ENCODE data around the gene SDHA. TPM values are rescaled to one million over a fixed set of nuclear protein-coding genes. Genes with fewer than 3 reads are reported as not detected.

The SDHA gene
- total RNA-seq, 1 experiment from 2014 or later = 54.0 TPM

DNA sequence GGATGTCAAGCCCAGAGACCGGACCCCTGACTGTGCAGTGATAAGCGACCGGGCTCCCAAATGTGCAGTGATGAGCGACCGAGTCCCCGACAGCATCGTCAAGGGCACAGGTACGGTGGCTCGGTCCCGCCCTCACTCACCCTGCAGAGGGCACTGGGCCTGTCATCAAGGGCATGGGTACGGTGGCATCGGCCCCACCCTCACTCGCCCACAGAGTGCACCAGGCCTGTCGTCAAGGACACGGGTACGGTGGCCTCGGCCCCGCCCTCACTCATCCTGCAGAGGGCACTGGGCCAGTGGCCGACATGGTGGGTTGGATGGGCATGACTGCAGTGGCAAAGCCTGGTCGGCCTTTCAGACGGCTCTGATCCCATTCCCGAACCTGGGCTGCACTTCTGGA, 36.6 kb upstream of the SDHA start:
- Histone ChIP-seq H3K27me3 (ENCODE audit: low read length) (no peaks in the 10 kb centered on the region), H3K4me1 (ENCODE audit: low read length) (no peaks in the 10 kb centered on the region), H3K4me3 (ENCODE audit: low read length) (no peak overlapping the region), H2AFZ (ENCODE audit: low read length) (no peak overlapping the region), H3K27ac (ENCODE audit: low read length) (no peak overlapping the region), H3K36me3 (ENCODE audit: insufficient read depth, low read length) (no peaks in the 10 kb centered on the region), H4K20me1 (ENCODE audit: insufficient read depth, low read depth, low read length) (no peaks in the 10 kb centered on the region), H3K4me2 (ENCODE audit: low read depth, low read length, poor library complexity, severe bottlenecking) (no peak overlapping the region), H3K9me2 (replicated peaks; ENCODE audit: insufficient read depth, low read length) (no peaks in the 10 kb centered on the region), H3K79me2 (ENCODE audit: low read length) (no peaks in the 10 kb centered on the region), H3K9ac (ENCODE audit: low read length) (no peak overlapping the region), H3K9me3 (ENCODE audit: low read length) (no peaks in the 10 kb centered on the region)
- no peak for DNase-seq

- no peak for DNase-seq
- no peaks in the 10 kb centered on the region for H3K9me3 ChIP-seq (ENCODE audit: low read length)
Measured at GRCh38 chr5:182126-182525, 36.0 kb upstream of the SDHA start.

GRCh38 chr5:184471-184870, 33.6 kb upstream of the SDHA start:
- no peak for DNase-seq
- Histone ChIP-seq H3K36me3 (ENCODE audit: insufficient read depth, low read length) (no peaks in the 10 kb centered on the region), H3K9ac (ENCODE audit: low read length) (no peak overlapping the region), H3K9me2 (replicated peaks; ENCODE audit: insufficient read depth, low read length) (no peaks in the 10 kb centered on the region), H3K27me3 (ENCODE audit: low read length) (no peaks in the 10 kb centered on the region), H2AFZ (ENCODE audit: low read length) (no peak overlapping the region), H3K4me2 (ENCODE audit: low read depth, low read length, poor library complexity, severe bottlenecking) (no peak overlapping the region), H3K27ac (ENCODE audit: low read length) (no peak overlapping the region), H3K4me1 (ENCODE audit: low read length) (peaks cover 8% of the 10 kb centered on the region), H3K79me2 (ENCODE audit: low read length) (no peaks in the 10 kb centered on the region), H3K9me3 (ENCODE audit: low read length) (no peaks in the 10 kb centered on the region), H4K20me1 (ENCODE audit: insufficient read depth, low read depth, low read length) (no peaks in the 10 kb centered on the region; the same call in 1 of the 2 replicates), H3K4me3 (ENCODE audit: low read length) (no peak overlapping the region)

More at GRCh38 chr5:182126-182525, 36.0 kb upstream of the SDHA start:
- Histone ChIP-seq H2AFZ (ENCODE audit: low read length) (no peak overlapping the region), H3K4me1 (ENCODE audit: low read length) (no peaks in the 10 kb centered on the region), H3K9me2 (replicated peaks; ENCODE audit: insufficient read depth, low read length) (no peaks in the 10 kb centered on the region), H3K9ac (ENCODE audit: low read length) (no peak overlapping the region), H3K36me3 (ENCODE audit: insufficient read depth, low read length) (no peaks in the 10 kb centered on the region), H3K27ac (ENCODE audit: low read length) (no peak overlapping the region), H3K79me2 (ENCODE audit: low read length) (no peaks in the 10 kb centered on the region), H3K4me2 (ENCODE audit: low read depth, low read length, poor library complexity, severe bottlenecking) (no peak overlapping the region), H4K20me1 (ENCODE audit: insufficient read depth, low read depth, low read length) (no peaks in the 10 kb centered on the region), H3K27me3 (ENCODE audit: low read length) (no peaks in the 10 kb centered on the region), H3K4me3 (ENCODE audit: low read length) (no peak overlapping the region)

GRCh38 chr5:185095-186070, 32.7 kb upstream of the SDHA start:
- H2AFZ ChIP-seq (ENCODE audit: low read length) = no peak overlapping the region
- H3K4me2 ChIP-seq (ENCODE audit: low read depth, low read length, poor library complexity, severe bottlenecking) = no peak overlapping the region
- H3K9ac ChIP-seq (ENCODE audit: low read length) = no peak overlapping the region
- peaks cover 10% of the 10 kb centered on the region for H3K4me1 ChIP-seq (ENCODE audit: low read length)
- H3K4me3 ChIP-seq (ENCODE audit: low read length) = no peak overlapping the region
- H3K36me3 ChIP-seq (ENCODE audit: insufficient read depth, low read length) = no peaks in the 10 kb centered on the region
- H3K27ac ChIP-seq (ENCODE audit: low read length) = no peak overlapping the region
- H3K9me3 ChIP-seq (ENCODE audit: low read length) = no peaks in the 10 kb centered on the region
- no peaks in the 10 kb centered on the region for H3K27me3 ChIP-seq (ENCODE audit: low read length)
- DNase-seq = no peak
- H3K9me2 ChIP-seq (replicated peaks; ENCODE audit: insufficient read depth, low read length) = no peaks in the 10 kb centered on the region
- no peaks in the 10 kb centered on the region for H3K79me2 ChIP-seq (ENCODE audit: low read length)
- H4K20me1 ChIP-seq (ENCODE audit: insufficient read depth, low read depth, low read length) = no peaks in the 10 kb centered on the region; the same call in 1 of the 2 replicates

DNA sequence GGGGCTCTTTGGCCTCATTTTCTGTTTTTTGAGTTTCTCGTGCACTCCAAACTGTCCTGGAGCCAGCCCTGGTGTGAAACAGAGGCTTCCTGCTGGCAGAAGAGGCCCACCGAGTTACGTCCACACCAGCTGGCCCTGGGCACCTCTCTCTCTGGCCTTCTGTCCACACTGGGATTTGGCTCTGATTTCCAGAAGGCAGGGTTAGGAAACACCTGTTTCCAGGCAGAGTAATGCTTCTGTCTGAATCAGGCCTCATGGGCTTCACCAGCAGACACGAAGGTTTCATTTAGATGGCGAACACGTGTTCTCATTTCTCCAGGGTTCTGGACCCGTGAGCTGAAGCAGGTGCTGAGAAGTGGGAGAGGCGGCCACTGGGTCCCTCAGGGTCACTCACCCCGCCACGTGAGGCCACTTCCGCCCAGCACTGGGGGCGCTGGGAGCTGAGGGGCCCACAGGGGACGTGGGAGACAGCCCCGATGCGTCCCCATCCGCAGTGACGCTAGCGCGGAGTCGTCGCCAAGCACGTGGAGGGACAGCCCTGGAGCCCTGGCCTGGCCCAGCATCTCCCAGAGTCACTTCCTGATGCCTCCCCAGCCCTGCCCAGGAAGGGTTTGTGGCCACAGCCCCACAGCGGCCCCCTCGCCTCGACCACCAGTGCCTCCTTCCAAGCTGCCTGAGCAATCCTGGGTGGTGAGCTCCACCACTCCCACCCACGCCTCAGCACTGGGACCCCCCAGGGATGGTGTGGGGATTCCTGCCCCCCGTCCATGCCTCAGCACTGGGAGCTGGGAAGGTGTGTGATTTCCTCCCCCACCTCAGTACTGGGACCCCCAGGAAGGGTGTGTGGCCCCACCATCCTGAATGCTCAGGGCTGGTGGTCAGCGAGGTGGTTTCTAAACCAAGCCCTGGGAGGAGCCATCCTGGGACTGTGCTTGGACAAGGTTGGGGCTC, 31.8 kb upstream of the SDHA start:
- H3K27ac ChIP-seq (ENCODE audit: low read length) = no peak overlapping the region
- H3K36me3 ChIP-seq (ENCODE audit: insufficient read depth, low read length) = no peaks in the 10 kb centered on the region
- no peak overlapping the region for H3K9ac ChIP-seq (ENCODE audit: low read length)
- H3K9me3 ChIP-seq (ENCODE audit: low read length) = no peaks in the 10 kb centered on the region
- H3K4me2 ChIP-seq (ENCODE audit: low read depth, low read length, poor library complexity, severe bottlenecking) = no peak overlapping the region
- DNase-seq = no peak
- no peak overlapping the region for H2AFZ ChIP-seq (ENCODE audit: low read length)
- H3K27me3 ChIP-seq (ENCODE audit: low read length) = no peaks in the 10 kb centered on the region
- no peaks in the 10 kb centered on the region; the same call in 1 of the 2 replicates for H4K20me1 ChIP-seq (ENCODE audit: insufficient read depth, low read depth, low read length)
- H3K4me1 ChIP-seq (ENCODE audit: low read length) = peaks cover 20% of the 10 kb centered on the region
- no peaks in the 10 kb centered on the region for H3K9me2 ChIP-seq (replicated peaks; ENCODE audit: insufficient read depth, low read length)
- no peak overlapping the region for H3K4me3 ChIP-seq (ENCODE audit: low read length)
- H3K79me2 ChIP-seq (ENCODE audit: low read length) = no peaks in the 10 kb centered on the region

DNA sequence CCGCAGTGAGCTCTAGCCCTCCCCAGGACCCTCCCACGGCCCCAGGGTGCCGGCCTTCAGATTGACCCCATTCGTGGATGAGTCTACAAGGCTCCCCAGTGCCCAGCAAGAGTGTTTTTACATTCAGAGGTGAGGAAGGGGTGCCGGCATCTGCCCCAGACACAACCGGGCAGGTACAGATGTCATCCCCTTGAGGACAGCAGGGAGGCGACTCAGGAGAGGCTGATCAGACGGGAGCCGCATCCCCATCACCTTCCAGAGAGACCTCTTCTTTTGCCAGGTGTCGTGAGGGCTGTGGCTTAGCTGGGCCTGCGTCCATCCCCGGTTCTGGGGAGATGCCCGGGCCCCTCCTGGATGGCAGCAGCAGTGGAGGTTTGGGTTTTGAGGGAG, 31.1 kb upstream of the SDHA start:
- Histone ChIP-seq H3K4me1 (ENCODE audit: low read length) (peaks cover 23% of the 10 kb centered on the region), H3K36me3 (ENCODE audit: insufficient read depth, low read length) (no peaks in the 10 kb centered on the region), H3K27ac (ENCODE audit: low read length) (no peak overlapping the region), H2AFZ (ENCODE audit: low read length) (no peak overlapping the region), H3K27me3 (ENCODE audit: low read length) (no peaks in the 10 kb centered on the region), H3K4me2 (ENCODE audit: low read depth, low read length, poor library complexity, severe bottlenecking) (no peak overlapping the region), H3K9me2 (replicated peaks; ENCODE audit: insufficient read depth, low read length) (no peaks in the 10 kb centered on the region), H3K79me2 (ENCODE audit: low read length) (no peaks in the 10 kb centered on the region), H3K9me3 (ENCODE audit: low read length) (no peaks in the 10 kb centered on the region), H4K20me1 (ENCODE audit: insufficient read depth, low read depth, low read length) (no peaks in the 10 kb centered on the region; the same call in 1 of the 2 replicates), H3K4me3 (ENCODE audit: low read length) (no peak overlapping the region), H3K9ac (ENCODE audit: low read length) (no peak overlapping the region)
- DNase-seq = no peak

DNA sequence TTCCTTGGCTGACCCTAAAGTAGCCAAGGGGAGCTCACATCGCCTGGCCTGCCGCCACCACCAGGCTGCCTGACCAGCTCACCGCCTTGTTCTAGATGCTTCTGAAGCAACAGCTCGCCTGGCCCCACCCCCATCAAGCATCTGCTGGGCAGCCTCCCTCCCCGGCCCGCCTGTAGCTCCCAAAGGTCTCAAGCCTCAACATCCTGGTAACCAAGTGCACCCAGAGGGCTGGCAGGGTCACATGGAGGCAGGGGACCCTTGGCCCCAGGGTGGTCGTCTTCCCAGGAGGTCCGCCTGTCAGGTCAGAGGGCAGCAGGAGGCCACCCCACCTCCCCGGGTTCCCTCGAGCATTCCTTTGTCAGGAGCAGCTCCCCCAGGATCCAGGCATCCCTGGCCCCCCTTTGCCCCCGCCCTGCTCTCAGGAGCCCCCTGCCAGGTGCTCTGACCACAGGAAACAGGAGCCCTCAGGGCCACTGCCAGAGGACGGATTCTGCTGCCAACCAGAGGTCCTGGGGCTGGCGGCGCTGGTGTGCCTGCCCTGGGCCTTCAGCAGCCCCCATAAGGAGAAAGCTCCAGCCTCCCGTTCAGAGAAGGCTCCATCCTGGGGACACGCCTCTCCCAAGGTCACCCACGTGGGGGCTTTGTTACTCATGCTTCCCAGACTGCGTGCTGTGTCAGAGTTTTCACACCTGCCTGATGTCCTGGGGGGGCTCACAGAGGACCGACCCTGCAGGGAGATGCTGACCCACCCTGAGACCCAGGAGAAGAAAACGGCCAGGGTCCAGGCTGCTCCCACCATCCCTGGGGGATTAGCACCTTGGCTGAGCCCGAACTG, 30.3 kb upstream of the SDHA start:
- Histone ChIP-seq H3K36me3 (ENCODE audit: insufficient read depth, low read length) (no peaks in the 10 kb centered on the region), H4K20me1 (ENCODE audit: insufficient read depth, low read depth, low read length) (no peaks in the 10 kb centered on the region; the same call in 1 of the 2 replicates), H2AFZ (ENCODE audit: low read length) (no peak overlapping the region), H3K79me2 (ENCODE audit: low read length) (no peaks in the 10 kb centered on the region), H3K27me3 (ENCODE audit: low read length) (no peaks in the 10 kb centered on the region), H3K27ac (ENCODE audit: low read length) (no peak overlapping the region), H3K9ac (ENCODE audit: low read length) (no peak overlapping the region), H3K4me3 (ENCODE audit: low read length) (no peak overlapping the region), H3K4me2 (ENCODE audit: low read depth, low read length, poor library complexity, severe bottlenecking) (no peak overlapping the region), H3K9me2 (replicated peaks; ENCODE audit: insufficient read depth, low read length) (no peaks in the 10 kb centered on the region), H3K4me1 (ENCODE audit: low read length) (peaks cover 23% of the 10 kb centered on the region), H3K9me3 (ENCODE audit: low read length) (no peaks in the 10 kb centered on the region)
- DNase-seq = no peak

All from Karpas-422 (cell line).